GM21825 (cell line): ENCODE data around the gene LRRC14B.
"Not testable (repeated sequence)": the region's sequence is repeated elsewhere in the genome, so short reads cannot be mapped to it uniquely, and the experiment has no call there.

ENCODE experiments used
- ATAC-seq: cut with Tn5 transposase; IDR thresholded peaks from one replicate; pipeline ENCODE4 v1.9.1; 2021; ENCODE audit warnings: mild to moderate bottlenecking, moderate library complexity; ENCODE audit not compliant: unreplicated experiment

LRRC14B gene

GRCh38 chr5:204966-205670 lies 13.8 kb downstream of the LRRC14B start:
- no peak for ATAC-seq

- no peak for ATAC-seq
Measured at GRCh38 chr5:206406-206805, 15.1 kb downstream of the LRRC14B start.

GRCh38 chr5:206927-207536 lies 15.7 kb downstream of the LRRC14B start:
- no peak for ATAC-seq

- no peak for ATAC-seq
Measured at GRCh38 chr5:207599-207998, 16.3 kb downstream of the LRRC14B start.

- ATAC-seq = no peak
Measured at GRCh38 chr5:208449-209114, 17.3 kb downstream of the LRRC14B start.

GRCh38 chr5:213803-214395 lies 22.6 kb downstream of the LRRC14B start:
- ATAC-seq = no peak

GRCh38 chr5:215256-215655 lies 24.0 kb downstream of the LRRC14B start:
- ATAC-seq = not testable (repeated sequence)

- not testable (repeated sequence) for ATAC-seq
Measured at GRCh38 chr5:216076-216475, 24.8 kb downstream of the LRRC14B start.

- ATAC-seq = peak; percentile 71
Measured at GRCh38 chr5:217494-218456, 26.5 kb downstream of the LRRC14B start, which contains the start of the genes CCDC127 and SDHA. CCDC127 (minus strand) TSS chr5:218153; CDS start chr5:216849, 1,304 bp downstream. SDHA (plus strand) TSS chr5:218320; CDS start chr5:218356, 36 bp downstream.

- peak; percentile 29 for ATAC-seq
Measured at GRCh38 chr5:218457-219291, 27.4 kb downstream of the LRRC14B start.

- no peak for ATAC-seq
Measured at GRCh38 chr5:219460-219863, 28.2 kb downstream of the LRRC14B start.

GRCh38 chr5:219991-220390 lies 28.7 kb downstream of the LRRC14B start:
- ATAC-seq = no peak

- ATAC-seq = not testable (repeated sequence)
Measured at GRCh38 chr5:222951-223715, 31.8 kb downstream of the LRRC14B start.

GRCh38 chr5:223791-224190 lies 32.5 kb downstream of the LRRC14B start:
- no peak for ATAC-seq

GRCh38 chr5:225334-225733 lies 34.0 kb downstream of the LRRC14B start:
- ATAC-seq = no peak

- ATAC-seq = not testable (repeated sequence)
Measured at GRCh38 chr5:227375-227774, 36.1 kb downstream of the LRRC14B start.

- ATAC-seq = no peak
Measured at GRCh38 chr5:228886-229285, 37.6 kb downstream of the LRRC14B start.

- no peak for ATAC-seq
Measured at GRCh38 chr5:230711-231110, 39.4 kb downstream of the LRRC14B start.

- no peak for ATAC-seq
Measured at GRCh38 chr5:231661-232060, 40.4 kb downstream of the LRRC14B start.
